Right ventricle myocardium superior (tissue), 1 donor: ENCODE data around the gene C2orf80. TPM values are rescaled to one million over a fixed set of nuclear protein-coding genes. Genes with fewer than 3 reads are reported as not detected.
A peak's percentile ranks its signal among the peaks of the same experiment; 100 is the strongest.
"Not testable (repeated sequence)": the region's sequence is repeated elsewhere in the genome, so short reads cannot be mapped to it uniquely, and the experiment has no call there.

ENCODE experiments used
- ATAC-seq: fragments of 200-7000 bp; cut with Tn5 transposase; one replicate; pipeline ENCODE4 v1.9.1; 2020; ENCODE audit warnings: mild to moderate bottlenecking; ENCODE audit not compliant: poor library complexity
- DNase-seq: peaks from one replicate; pipeline ENCODE4 v3.0.0-alpha.2; 2020
- intact Hi-C: fragments of 100-400 bp; cut with DNase I; formaldehyde crosslinking; loops from one replicate; pipeline ENCODE4 v1.11.2; 2022
- total RNA-seq: library from RNA; stranded (reverse); fragmentation: NEBNext Ultra II Directional; extraction: Animal tissue kit (Norgen Biotek cat#: 25700); gene quantifications from one replicate; pipeline ENCODE4 v1.2.1, GENCODE V29; 2021
- donor health status: DM: no; HTN: yes; CAD: no; lungs with severe emphysema.

The C2orf80 gene
- total RNA-seq, 1 donor from 2014 or later: not detected

GRCh38 chr2:208142925-208143799 lies 46.7 kb downstream of the C2orf80 start:
- ATAC-seq (no peak), DNase-seq (no peak)
- intact Hi-C loops: no loop called here

GRCh38 chr2:208142240-208142924 lies 47.4 kb downstream of the C2orf80 start:
- intact Hi-C loops: no loop called here
- DNase-seq (no peak), ATAC-seq (no peak)

GRCh38 chr2:208139447-208139846 lies 50.4 kb downstream of the C2orf80 start:
- intact Hi-C loops: no loop called here
- DNase-seq (no peak), ATAC-seq (no peak)

GRCh38 chr2:208138334-208138733 lies 51.5 kb downstream of the C2orf80 start:
- DNase-seq, intact Hi-C loops, ATAC-seq: not testable (repeated sequence)

- ATAC-seq: no peak
- no peak for DNase-seq
- intact Hi-C loops: no loop called here
Measured at GRCh38 chr2:208136716-208137094, 53.1 kb downstream of the C2orf80 start.

- no peak for DNase-seq
- intact Hi-C loops: no loop called here
- ATAC-seq: no peak
Measured at GRCh38 chr2:208135794-208136715, 53.8 kb downstream of the C2orf80 start.

- ATAC-seq (no peak), DNase-seq (no peak)
- intact Hi-C loops: no loop called here
Measured at GRCh38 chr2:208134928-208135586, 54.8 kb downstream of the C2orf80 start.

- ATAC-seq: no peak
- intact Hi-C loops: no loop called here
- DNase-seq: no peak
Measured at GRCh38 chr2:208130712-208131110, 59.1 kb downstream of the C2orf80 start.

GRCh38 chr2:208129744-208130711 lies 59.8 kb downstream of the C2orf80 start, which contains the start of gene CRYGC:
Gene CRYGC, minus strand, starts transcription at chr2:208129828. Its CDS starts 36 bp downstream, at chr2:208129792.
- intact Hi-C loops: no loop called here
- DNase-seq (no peak), ATAC-seq (no peak)

- intact Hi-C loops: no loop called here
- DNase-seq (no peak), ATAC-seq (no peak)
Measured at GRCh38 chr2:208128136-208128535, 61.7 kb downstream of the C2orf80 start.

GRCh38 chr2:208127090-208127489 lies 62.7 kb downstream of the C2orf80 start:
- ATAC-seq (no peak), DNase-seq (no peak)
- intact Hi-C loops: no loop called here

- ATAC-seq: no peak
- intact Hi-C loops: no loop called here
Measured at GRCh38 chr2:208125251-208125650, 64.6 kb downstream of the C2orf80 start.

GRCh38 chr2:208124013-208124715 lies 65.7 kb downstream of the C2orf80 start, which contains the start of gene CRYGD:
Gene CRYGD, minus strand, starts transcription at chr2:208124524. Its CDS starts 51 bp downstream, at chr2:208124473.
- ATAC-seq: peak; percentile 15
- DNase-seq, intact Hi-C loops: not testable (repeated sequence)

More at GRCh38 chr2:208125251-208125650, 64.6 kb downstream of the C2orf80 start:
- DNase-seq: no peak

GRCh38 chr2:208122248-208122647 lies 67.6 kb downstream of the C2orf80 start:
- DNase-seq (no peak), ATAC-seq (no peak)
- intact Hi-C loops: no loop called here

GRCh38 chr2:208118918-208119317 lies 70.9 kb downstream of the C2orf80 start:
- no peak for ATAC-seq
- intact Hi-C loops: no loop called here

GRCh38 chr2:208117390-208117789 lies 72.4 kb downstream of the C2orf80 start:
- DNase-seq, intact Hi-C loops, ATAC-seq: not testable (repeated sequence)

More at GRCh38 chr2:208118918-208119317, 70.9 kb downstream of the C2orf80 start:
- DNase-seq: no peak
